Mammary epithelial cell (primary cell): ENCODE data around the gene ELK1.

Source experiments
- CTCF ChIP-seq, 2 donors: IDR thresholded peaks in 1 of 2; conservative IDR thresholded peaks in 1 of 2; 2 replicates each; pipeline ENCODE4 v1.5.1; 2011 to 2012; ENCODE audit warnings: inconsistent platforms in 2 of 2, low read length in 2 of 2, mild to moderate bottlenecking in 2 of 2, control low read depth in 1 of 2, low read depth in 1 of 2; ENCODE audit not compliant: insufficient read depth in 1 of 2; ENCODE audit errors: extremely low read depth in 1 of 2
- EZH2 ChIP-seq: IDR thresholded peaks from 2 replicates; pipeline ENCODE4 v1.6.1; 2012; ENCODE audit warnings: low read length, inconsistent platforms, borderline replicate concordance

GRCh38 chrX:47659421-47659726, 9.0 kb upstream of the ELK1 start:
- no peak for TF ChIP-seq CTCF (conservative IDR thresholded peaks at IDR 0.05 in 1 of 2, IDR thresholded peaks at IDR 0.05 in 1 of 2; ENCODE audit: extremely low read depth in 1 of 2, insufficient read depth in 1 of 2, low read depth in 1 of 2, low read length in 2 of 2)
- no peak for TF ChIP-seq EZH2
